DOHH2 (cell line): ENCODE results near the gene PPT2.

Experiments
- EZH2phosphoT487 ChIP-seq: fragments of 200-600 bp; sonication (generic); IDR thresholded peaks from 2 replicates; pipeline ENCODE4 v1.6.1; 2017; ENCODE audit warnings: borderline replicate concordance, mild to moderate bottlenecking, antibody characterized with exemption, low read length, moderate library complexity, mixed read lengths
- TF ChIP-seq, protein P1 (sequence below): fragments of 200-600 bp; sonication (generic); IDR thresholded peaks from one replicate; pipeline ENCODE4 v1.5.1; 2014; ENCODE audit warnings: antibody characterized with exemption, mild to moderate bottlenecking, low read depth, low read length; ENCODE audit not compliant: poor library complexity, severe bottlenecking

DNA sequence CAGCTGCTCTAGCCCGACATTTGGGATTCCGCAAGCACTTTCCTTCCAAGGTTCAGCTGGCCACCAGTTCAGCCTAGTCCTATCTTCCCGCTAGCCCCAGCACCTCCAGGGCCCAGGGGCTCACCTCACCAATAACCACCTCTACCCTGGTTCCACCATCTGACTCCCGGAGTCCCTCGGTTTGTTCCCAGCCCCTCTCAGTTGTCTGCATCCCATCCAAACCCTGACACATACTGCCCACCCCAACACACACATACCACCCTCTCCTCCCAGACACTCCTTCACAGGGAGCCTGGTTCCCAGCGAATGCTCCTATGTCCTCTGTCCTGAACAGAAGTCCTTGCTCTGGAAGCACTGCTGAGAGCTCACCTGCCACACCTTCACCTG lies 45.2 kb upstream of the PPT2 start:
- TF ChIP-seq, protein P1, sequence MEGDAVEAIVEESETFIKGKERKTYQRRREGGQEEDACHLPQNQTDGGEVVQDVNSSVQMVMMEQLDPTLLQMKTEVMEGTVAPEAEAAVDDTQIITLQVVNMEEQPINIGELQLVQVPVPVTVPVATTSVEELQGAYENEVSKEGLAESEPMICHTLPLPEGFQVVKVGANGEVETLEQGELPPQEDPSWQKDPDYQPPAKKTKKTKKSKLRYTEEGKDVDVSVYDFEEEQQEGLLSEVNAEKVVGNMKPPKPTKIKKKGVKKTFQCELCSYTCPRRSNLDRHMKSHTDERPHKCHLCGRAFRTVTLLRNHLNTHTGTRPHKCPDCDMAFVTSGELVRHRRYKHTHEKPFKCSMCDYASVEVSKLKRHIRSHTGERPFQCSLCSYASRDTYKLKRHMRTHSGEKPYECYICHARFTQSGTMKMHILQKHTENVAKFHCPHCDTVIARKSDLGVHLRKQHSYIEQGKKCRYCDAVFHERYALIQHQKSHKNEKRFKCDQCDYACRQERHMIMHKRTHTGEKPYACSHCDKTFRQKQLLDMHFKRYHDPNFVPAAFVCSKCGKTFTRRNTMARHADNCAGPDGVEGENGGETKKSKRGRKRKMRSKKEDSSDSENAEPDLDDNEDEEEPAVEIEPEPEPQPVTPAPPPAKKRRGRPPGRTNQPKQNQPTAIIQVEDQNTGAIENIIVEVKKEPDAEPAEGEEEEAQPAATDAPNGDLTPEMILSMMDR, result no peak
- TF ChIP-seq EZH2phosphoT487, result no peak
